LNCAP (cell line): ENCODE measurements around the gene WWOX.

Experiments used
- TF ChIP-seq, protein P1 (sequence below): fragments of 450-650 bp; IDR thresholded peaks from 2 replicates; pipeline ENCODE4 v1.5.1; 2017; ENCODE audit warnings: mild to moderate bottlenecking

WWOX gene

DNA sequence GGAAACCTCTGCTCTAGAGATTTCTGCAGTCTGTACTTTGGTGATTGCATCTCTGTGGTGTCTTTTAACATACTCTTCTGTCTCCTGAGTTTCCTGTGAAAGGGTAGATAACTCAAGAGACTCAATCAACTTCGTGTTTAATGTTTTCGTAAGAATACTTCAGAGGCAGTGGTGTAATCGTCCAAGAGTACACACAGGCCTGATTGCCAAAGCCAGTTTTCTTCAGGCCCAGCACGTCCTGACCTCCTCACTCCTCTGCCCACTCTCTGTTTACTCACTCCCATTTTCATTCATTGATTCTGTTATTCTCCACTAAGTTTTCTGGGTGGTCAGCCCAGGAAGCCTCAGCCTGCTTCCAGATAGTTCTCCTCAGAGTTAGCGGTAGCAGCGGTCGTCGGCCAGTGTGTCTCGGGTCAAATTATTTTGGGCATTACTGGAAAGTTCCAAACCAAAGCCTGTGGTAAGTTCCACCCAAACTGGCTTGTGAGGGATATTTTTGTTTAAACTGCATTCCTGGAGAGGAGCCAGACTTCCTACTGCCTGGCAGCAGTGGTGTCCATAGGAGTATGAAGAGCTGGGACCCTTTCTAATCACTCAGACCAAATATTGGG, 293.2 kb downstream of the WWOX start:
- TF ChIP-seq, protein P1, sequence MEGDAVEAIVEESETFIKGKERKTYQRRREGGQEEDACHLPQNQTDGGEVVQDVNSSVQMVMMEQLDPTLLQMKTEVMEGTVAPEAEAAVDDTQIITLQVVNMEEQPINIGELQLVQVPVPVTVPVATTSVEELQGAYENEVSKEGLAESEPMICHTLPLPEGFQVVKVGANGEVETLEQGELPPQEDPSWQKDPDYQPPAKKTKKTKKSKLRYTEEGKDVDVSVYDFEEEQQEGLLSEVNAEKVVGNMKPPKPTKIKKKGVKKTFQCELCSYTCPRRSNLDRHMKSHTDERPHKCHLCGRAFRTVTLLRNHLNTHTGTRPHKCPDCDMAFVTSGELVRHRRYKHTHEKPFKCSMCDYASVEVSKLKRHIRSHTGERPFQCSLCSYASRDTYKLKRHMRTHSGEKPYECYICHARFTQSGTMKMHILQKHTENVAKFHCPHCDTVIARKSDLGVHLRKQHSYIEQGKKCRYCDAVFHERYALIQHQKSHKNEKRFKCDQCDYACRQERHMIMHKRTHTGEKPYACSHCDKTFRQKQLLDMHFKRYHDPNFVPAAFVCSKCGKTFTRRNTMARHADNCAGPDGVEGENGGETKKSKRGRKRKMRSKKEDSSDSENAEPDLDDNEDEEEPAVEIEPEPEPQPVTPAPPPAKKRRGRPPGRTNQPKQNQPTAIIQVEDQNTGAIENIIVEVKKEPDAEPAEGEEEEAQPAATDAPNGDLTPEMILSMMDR: no peak

DNA sequence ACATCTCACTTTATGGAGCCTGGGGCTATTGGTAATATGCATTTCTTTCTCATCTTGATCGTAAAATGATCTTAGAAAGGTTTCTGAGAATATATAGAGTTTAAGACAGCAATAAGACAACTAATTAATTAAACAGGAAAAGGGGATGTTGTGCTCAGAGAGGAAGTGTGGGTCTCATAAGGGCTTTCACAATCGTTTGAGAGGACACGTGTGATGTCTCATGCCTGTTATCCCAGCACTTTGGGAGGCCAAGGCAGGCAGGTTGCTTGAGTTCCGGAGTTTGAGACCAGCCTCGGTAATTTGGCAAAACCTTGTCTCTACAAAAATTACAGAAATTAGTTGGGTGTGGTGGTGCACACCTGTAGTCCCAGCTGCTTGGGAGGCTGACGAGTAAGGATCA, 295.6 kb downstream of the WWOX start:
- TF ChIP-seq, protein P1: no peak

GRCh38 chr16:78396046-78396445, 296.6 kb downstream of the WWOX start:
- TF ChIP-seq, protein P1: peak; percentile 46

DNA sequence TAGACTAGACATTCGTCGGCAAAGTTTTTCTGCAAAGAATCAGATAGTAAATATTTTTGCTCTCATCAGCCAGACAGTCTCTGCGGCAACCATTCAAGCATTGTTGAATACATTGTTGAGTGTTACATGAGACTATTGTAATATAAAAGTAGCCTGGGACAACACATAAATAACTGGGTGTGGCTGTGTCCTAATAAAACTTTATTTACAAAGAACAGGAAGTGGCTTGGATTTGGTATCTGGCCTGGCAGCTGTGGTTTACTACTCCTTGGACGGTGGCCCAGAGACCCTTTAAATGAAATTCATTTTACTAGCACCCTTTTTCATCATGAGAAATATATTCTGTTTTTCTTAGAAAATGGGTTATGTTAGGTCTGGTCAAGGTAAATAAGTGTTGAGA, 297.2 kb downstream of the WWOX start:
- TF ChIP-seq, protein P1: no peak

DNA sequence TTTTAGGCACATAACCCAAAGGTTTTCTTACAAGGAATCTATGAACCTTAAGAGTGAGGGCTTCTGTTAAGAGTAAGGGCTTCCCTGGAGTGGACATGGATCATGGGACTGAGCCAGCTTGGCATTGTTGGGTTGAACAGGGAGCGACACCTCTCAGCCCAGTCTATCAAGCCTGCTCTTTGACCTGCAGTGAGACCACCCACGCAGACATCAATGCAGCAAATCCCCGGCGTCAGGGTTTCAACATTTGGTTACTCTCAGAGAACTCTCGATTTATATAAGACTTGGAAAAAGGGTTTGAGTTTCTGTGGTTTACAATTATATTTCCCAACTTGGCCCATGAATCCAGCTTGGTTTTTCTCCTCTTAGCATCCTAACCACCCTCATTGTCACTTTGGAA, 299.9 kb downstream of the WWOX start:
- TF ChIP-seq, protein P1: no peak

DNA sequence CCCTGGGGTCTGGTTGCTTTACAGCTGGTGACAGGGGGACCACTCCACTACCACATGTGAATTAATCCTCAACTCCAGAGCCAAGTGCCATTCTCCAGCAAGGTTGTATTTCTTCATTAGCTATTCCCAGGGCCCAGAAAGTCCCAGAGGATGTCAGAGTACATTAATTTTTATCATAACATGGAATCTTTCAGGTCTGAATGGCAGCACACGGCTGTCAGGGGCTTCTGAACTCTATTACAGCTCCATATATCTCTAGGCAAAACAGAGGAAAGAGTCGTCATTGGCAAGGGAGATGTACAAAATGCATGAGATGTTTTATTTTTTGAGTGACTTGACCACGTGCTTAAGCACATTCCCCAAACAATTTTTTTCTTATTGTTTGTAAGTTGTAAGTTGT, 303.4 kb downstream of the WWOX start:
- TF ChIP-seq, protein P1: no peak

- TF ChIP-seq, protein P1: no peak
These were observed 305.6 kb downstream of the WWOX start for GRCh38 chr16:78405040-78405439.

- TF ChIP-seq, protein P1: no peak
These were observed 306.4 kb downstream of the WWOX start for GRCh38 chr16:78405833-78406232.
